Subcutaneous adipose tissue (tissue), 4 donors: Measurements from ENCODE around the gene MIF4GD. TPM values are rescaled to one million over a fixed set of nuclear protein-coding genes. Genes with fewer than 3 reads are reported as not detected.

Source experiments
- total RNA-seq, 4 donors: library from RNA; depleted of rRNA; stranded (reverse); fragments of >200 nt; gene quantifications; one replicate each; pipeline ENCODE4 v1.1.0, GENCODE V29; 2016
- TF ChIP-seq, protein P1 (sequence below): fragments of 450-650 bp; IDR thresholded peaks from one replicate; pipeline ENCODE4 v1.5.1; 2016; ENCODE audit warnings: low read depth, mild to moderate bottlenecking, control low read depth, antibody characterized with exemption, moderate library complexity

The MIF4GD gene
- total RNA-seq, 4 donors from 2014 or later, result 14.3 to 44.2 (median 31.1) TPM

GRCh38 chr17:75277664-75278071, 6.6 kb upstream of the MIF4GD start:
- TF ChIP-seq, protein P1, sequence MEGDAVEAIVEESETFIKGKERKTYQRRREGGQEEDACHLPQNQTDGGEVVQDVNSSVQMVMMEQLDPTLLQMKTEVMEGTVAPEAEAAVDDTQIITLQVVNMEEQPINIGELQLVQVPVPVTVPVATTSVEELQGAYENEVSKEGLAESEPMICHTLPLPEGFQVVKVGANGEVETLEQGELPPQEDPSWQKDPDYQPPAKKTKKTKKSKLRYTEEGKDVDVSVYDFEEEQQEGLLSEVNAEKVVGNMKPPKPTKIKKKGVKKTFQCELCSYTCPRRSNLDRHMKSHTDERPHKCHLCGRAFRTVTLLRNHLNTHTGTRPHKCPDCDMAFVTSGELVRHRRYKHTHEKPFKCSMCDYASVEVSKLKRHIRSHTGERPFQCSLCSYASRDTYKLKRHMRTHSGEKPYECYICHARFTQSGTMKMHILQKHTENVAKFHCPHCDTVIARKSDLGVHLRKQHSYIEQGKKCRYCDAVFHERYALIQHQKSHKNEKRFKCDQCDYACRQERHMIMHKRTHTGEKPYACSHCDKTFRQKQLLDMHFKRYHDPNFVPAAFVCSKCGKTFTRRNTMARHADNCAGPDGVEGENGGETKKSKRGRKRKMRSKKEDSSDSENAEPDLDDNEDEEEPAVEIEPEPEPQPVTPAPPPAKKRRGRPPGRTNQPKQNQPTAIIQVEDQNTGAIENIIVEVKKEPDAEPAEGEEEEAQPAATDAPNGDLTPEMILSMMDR, result no peak

DNA sequence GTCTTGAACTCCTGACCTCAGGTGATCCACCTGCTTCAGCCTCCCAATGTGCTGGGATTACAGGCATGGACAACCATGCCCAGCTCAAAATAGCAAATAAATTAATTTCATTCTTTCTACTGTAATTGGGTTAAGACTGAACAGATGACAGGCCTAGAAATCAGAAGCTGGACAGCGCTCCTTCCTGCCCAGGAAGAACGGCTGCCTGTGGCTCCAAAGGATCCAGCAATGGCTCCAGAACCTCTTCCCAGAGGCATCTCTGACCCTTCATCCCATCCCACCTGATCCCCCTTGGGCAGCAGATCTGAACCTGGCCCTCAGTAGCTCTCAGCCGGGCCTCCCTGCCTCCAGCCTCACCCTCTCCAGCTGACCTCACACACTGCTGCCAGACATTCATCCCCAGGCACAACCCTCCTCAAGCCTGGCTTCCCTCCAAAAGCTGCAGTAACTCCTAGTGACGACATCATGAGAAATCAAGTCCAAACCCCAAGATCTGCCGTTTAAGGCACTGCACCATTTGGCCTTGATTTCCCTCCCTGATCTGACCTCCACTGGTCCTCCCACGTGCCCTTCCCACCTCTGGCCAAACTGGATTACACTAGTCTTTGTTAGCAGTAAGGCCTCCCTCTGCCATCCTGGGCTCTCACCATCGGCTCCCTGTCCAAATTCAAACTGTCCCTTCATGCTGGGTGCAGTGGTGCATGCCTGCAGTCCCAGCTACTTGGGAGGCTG, 3.1 kb upstream of the MIF4GD start:
- TF ChIP-seq, protein P1, result no peak

DNA sequence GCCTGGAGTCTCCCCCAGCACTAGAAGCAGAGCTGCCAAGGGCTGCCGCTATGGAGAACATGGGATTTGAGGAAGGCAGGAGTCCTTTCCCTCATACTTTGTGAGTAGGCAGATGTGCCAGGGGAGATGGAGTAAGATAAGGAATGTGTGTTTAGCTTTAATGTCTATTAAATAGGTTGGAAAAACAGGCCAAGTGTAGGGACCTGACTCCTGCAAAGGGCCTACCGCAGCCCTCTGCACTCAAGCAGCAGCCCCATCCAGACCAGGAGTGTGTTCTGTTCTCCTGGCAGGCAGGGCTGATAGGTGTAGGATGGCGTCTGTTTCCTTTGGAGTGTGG, 1.8 kb upstream of the MIF4GD start:
- TF ChIP-seq, protein P1, result no peak

- TF ChIP-seq, protein P1, result no peak
These were observed 1.2 kb upstream of the MIF4GD start for GRCh38 chr17:75271955-75272847.

GRCh38 chr17:75271233-75271954, 363 bp upstream of the MIF4GD start:
- TF ChIP-seq, protein P1, result no peak

DNA sequence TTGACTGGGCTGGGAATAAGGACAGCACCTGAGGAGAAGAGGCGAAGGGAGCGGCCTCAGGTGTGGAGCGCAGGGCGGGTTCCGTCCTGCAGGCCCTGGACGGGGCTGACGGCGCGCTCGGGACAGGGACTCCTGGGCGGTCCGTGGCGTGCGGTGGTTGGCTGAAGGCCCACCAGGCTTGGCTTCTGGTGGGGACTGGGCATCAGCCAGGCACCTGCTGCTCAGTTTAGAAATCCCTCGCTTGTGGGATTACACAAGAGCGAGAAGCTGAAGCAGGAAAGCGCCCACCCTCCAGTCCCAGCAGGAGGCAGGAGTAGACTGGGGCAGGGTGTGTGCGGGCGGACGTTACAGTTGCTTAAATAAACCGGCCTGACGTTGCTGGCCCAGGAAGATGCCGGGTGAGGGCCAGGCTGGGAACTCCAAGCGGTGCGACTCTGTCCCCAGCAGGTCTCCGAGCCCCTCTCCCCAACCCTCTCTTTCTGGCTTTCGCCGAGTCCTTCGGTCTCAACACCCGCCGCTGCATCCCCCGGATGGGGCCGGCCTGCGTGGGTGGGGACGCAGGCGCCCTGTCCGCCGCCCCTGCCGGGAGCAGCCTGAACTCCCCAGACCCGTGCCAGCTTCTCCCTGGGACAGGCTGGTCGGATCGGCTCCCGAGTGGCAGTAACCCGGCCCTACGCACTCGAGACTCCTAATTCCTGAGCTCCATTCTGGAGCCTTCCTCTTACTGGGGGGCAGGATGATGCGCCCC, 639 bp downstream of the MIF4GD start:
- TF ChIP-seq, protein P1, result no peak
